NCI-H1694 (cell line): ENCODE measurements around the gene OR1F1.
"Not testable (repeated sequence)": the region's sequence is repeated elsewhere in the genome, so short reads cannot be mapped to it uniquely, and the experiment has no call there.

Experiments used
- DNase-seq: peaks from one replicate; lab custom pipeline; 2025; lab: John Stamatoyannopoulos, UW

Gene OR1F1

DNA sequence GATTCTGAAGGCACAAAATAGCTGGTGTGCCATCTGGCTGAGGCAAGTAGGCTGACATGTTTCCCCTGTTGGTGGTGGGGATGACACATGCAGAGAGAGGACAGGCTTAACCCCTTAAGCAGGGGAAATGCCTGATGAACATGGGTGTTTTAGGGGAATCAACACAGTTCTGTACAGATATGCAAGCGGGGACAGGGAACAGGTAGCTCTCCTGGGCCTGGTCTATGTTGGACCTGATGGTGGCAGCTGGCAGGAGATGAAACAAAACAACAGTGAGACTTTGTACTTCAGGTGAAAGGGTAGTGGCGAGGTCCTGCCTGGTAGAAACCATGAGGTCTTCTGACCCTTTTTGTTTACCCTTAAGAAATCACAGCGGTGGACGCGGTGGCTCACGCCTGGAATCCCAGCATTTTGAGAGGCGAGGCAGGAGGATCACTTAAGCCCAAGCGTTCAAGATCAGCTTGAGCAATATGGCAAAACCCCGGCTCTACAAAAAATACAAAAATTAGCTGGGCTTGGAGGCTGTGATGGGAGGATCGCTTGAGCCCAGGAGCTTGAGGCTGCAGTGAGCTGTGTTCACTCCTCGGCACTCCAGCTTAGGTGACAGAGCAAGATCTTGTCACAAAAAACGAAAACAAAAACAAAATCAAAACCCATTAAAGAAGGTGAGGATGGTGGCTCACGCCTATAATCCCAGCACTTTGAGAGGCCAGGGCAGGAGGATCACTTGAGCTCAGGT, 10.5 kb downstream of the OR1F1 start:
- no peak for DNase-seq

DNA sequence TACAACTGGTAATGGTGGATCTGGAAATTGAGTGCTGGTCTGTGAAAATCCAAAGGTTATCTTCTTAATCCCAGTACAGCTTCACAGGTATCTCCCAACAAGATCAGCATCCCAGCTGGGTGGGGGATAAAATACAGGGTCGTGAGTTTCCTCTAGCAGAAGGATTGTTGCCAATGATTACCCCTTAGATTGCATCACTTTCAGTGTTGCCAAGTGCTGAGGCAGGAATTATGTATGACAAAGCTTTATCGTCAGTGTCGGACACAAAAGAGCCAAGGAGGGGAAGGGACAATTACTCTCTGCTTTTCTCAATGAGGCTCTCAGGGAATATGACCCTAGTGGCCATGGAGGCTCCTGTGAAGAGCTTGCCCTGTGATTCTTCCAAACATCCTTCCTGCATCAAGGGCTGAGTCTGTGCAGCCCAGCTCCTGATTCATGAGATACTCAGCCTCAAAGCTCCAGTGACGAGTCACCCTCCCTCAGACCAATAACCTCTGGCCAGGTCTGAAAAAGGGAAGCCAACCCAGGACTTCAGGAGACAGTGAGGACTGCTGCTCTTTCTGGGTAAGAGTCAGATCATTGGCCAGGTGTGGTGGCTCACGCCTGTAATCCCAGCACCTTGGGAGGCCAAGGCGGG, 15.0 kb downstream of the OR1F1 start:
- no peak for DNase-seq

DNA sequence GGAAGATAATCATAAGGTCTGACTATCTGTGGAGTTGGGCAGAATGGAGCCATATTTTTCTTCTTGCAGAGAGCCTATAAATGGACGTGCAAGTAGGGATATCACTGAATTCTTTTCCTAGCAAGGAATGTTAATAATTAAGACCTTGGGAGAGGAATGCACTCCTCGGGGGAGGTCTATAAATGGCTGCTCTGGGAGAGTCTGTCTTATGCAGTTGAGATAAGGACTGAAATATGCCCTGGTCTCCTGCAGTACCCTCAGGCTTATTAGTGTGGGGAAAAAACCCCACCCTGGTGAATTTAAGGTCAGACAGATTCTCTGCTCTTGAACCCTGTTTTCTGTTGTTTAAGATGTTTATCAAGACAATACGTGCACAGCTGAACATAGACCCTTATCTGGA, 17.9 kb downstream of the OR1F1 start:
- DNase-seq = not testable (repeated sequence)

DNA sequence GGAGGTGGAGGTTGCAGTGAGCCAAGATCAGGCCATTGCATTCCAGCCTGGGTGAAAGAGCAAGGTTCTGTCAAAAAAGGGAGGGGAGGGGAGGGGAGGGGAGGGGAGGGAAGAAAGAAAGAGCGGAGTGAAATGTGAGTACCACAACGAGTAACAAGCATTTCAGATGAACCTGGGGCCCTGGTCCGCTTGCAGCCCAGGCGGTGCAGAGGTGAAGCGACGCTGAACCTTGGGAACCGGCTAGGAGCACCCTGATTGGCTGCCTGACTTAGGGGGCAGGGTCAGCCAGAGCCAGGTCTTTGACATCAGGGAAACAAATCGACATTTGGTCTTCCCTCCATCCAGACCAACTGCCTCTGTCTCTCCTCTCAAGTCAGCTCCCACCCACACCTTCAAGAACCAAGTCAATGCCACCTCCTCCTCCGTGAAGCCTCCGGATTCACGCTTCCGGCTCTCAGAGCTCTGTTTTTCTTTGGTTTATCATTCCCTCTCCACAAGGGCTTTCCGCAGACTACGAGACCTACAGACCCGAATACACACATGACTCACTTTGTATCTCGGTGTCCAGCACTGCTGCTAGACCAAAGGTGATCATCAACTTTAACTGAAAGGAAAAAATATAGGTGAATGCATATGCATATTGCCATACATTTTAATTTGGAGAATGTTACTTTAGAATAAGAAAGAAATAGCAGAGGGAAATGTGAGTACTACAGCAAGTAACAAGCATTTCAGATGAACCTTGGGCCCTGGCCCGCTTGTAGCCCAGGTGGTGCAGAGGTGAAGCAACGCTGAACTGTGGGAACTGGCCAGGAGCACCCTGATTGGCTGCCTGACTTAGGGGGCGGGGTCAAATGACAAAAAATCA, 19.3 kb downstream of the OR1F1 start:
- DNase-seq = no peak

DNA sequence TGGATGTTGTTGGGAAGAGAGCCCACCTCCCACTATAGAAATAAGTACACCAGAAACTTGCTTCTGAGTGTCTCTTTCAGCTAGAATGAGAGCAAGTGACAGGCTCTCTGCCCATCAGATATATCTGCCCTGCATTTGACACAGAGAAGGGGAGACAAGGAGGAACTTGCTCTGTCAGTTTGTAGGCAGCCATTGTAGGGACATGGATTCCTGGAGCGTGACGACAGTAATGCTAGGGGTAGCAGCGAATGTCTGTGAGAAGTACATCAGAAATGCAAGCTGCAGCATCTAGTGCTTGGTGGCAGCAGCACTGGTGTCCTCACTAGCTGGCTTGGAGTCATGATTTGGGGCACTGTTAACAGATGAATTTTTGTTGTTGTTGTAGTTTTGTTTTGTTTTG, 24.0 kb downstream of the OR1F1 start:
- no peak for DNase-seq

DNA sequence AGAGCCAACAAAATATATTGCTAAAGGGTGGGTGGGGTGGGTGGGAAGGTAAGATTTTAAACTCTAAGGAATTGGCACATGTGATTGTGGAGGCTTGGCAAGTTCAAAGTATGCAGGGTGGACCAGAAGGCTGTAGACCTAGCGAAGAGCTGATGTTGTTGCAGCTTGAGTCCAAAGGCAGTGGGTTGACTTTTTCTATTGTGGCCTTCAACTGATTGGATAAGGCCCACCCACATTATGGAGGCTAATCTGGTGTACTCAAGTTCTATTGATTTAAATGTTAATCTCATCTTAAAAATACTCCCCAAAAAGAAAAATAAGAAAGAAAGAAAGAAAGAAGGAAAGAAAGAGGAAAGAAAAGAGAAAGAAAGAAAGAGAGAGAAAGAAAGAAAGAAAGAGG, 24.6 kb downstream of the OR1F1 start:
- no peak for DNase-seq

DNA sequence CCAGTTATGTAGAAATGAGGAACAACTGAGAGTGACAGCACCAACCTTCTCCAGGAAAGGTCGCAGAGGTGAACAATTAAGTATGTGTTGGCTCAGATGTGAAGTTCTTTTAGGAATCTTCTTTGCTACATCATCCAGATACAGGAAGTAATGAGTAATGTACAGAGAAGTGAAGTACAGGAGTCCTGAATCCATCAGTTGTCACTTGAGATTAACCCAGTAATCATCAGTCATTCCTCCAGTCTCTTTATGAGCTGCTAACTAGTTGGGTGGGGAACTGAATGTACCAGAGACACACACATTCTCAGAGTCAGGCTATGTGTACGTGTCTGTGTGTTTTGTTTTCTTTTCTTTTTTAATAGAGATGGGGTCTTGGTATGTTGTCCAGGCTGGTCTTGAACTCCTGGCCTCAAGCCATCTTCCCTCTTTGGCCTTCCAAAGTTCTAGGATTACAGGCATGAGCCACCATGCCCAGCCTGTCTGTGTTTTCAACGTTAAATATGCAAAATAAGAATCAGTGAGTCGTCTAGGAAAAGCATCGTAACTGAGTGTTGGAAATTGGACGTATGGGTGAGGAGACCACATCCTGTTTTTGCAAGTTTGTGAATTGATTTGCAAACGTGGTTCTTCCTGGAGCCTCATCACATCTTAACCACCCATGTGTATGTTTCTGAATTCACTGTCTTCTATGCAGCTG, 27.0 kb downstream of the OR1F1 start:
- DNase-seq = no peak

DNA sequence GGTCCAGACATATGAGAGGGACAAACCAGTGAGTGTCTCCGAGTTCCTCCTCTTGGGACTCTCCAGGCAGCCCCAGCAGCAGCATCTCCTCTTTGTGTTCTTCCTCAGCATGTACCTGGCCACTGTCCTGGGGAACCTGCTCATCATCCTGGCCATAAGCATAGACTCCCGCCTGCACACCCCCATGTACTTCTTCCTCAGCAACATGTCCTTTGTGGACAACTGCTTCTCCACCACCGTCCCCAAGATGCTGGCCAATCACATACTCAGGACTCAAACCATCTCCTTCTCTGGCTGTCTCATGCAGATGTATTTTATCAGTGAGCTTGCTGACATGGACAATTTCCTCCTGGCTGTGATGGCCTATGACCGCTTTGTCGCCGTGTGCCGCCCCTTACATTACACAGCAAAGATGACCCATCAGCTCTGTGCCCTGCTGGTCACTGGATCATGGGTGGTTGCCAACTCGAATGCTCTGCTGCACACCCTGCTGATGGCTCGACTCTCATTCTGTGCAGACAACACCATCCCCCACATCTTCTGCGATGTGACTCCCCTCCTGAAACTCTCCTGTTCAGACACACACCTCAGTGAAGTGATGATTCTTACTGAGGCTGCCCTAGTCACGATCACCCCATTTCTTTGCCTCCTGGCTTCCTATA, 27.7 kb downstream of the OR1F1 start:
- no peak for DNase-seq

DNA sequence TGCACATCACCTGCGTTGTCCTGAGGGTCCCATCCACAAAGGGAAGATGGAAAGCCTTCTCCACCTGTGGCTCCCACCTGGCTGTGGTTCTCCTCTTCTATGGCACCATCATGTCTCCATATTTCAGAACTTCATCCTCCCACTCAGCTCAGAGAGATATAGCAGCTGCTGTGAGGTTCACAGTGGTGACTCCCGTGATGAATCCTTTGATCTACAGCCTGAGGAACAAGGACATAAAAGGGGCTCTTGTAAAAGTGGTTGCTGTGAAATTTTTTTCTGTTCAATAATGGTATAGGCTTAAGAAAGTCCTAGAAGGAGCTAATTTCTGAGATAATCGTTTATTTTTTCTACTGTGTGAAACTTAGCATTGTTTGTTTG, 28.2 kb downstream of the OR1F1 start:
- no peak for DNase-seq

DNA sequence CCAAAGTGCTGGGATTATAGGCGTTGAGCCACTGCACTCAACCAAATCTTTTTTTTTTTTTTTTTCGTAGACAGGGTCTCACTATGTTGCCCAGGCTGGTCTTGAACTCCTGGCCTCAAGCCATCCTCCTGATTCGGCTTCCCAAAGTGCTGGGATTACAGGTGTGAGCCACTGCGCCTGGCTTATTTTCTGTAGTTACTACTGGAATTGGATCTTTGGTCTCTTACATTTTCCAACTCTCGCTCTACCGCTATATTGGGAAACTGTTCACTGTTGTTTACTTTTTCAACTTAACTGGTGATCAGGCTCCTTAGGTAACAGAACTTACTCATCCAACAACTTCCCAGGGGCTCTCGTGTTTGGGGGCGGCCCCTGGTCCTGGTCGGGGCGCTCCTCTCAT, 32.8 kb downstream of the OR1F1 start:
- no peak for DNase-seq

DNA sequence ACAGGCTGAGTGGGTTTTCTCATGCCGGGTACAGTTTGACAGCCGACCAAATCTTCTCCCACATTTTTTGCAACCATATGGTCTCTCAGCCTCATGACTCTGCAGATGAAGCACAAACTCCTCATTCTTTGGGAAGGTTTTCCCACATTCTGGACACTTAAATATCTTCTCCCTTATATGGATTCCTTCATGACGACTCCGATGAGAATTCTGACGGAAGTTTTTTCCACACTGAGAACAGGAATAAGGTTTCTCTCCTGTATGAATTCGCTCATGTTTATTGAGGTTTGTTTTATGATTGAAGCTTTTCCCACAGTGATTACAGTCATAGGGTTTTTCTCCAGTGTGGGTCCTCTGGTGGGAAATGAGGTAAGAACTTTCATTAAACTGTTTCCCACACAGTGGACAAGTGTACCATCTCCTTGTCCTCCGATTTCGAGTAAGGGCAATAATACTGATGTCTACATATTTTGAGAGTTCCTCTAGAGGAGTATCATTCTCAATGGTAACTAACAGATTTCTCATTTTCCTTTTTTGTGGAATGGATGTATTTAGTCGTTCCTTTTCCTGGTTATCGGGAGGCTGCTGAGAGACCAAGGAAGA, 36.0 kb downstream of the OR1F1 start:
- no peak for DNase-seq

DNA sequence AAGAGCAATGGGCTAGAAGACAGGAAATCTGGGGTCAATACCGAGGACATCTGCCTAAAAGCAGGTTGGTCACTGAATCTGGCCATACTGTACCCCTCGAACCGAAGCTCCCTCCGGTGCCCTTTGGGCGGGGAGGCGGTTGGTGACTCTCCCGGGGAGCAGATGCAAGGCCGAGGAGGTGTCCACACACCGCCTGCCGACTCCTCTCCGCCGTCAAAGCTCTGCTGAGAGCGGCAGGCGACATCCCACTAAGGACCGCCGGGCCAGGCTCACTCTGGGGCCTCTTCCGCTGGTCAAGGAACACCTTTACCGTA, 46.5 kb downstream of the OR1F1 start:
- DNase-seq = no peak

DNA sequence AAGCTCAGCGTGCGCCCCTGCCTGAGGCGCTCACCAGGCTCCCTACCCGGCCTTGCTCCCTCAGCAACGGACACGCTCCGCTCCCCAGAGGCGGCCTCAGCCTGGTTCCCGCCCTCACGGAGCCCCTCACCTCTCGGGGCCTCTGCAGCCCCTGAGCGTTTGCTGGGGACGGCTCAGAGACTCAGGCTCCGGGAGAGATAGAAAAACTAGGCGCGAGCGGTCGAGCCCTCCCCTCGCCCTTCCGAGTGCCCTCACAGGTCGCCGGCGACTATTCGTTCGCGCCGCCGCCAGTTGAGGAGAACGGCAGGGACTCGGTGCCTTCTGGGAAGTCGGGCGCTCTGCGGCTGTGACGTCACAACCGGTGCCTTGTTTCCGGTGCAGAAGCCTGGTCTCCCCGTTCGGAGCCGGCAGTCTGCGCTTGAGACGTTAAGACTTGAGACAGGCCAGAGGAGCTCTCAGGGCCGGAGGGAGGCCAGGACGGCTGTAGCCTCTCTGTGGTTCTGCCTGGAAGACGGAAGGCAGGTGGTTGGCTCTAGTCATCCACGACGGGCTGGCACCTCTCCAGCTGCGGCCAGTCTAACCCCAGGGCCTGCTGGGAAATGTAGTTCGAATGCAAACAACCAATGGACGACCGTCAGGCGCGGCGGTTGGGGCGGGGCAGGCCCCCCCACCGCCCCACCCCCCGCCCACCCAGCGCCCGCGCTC, 47.0 kb downstream of the OR1F1 start, which contains the start of gene ZNF200:
Gene ZNF200 (minus strand): TSS at position 302 of the 705 bp plus-strand sequence. CDS start 1,403 bp downstream, outside the sequence.
- peak; percentile 73 for DNase-seq

DNA sequence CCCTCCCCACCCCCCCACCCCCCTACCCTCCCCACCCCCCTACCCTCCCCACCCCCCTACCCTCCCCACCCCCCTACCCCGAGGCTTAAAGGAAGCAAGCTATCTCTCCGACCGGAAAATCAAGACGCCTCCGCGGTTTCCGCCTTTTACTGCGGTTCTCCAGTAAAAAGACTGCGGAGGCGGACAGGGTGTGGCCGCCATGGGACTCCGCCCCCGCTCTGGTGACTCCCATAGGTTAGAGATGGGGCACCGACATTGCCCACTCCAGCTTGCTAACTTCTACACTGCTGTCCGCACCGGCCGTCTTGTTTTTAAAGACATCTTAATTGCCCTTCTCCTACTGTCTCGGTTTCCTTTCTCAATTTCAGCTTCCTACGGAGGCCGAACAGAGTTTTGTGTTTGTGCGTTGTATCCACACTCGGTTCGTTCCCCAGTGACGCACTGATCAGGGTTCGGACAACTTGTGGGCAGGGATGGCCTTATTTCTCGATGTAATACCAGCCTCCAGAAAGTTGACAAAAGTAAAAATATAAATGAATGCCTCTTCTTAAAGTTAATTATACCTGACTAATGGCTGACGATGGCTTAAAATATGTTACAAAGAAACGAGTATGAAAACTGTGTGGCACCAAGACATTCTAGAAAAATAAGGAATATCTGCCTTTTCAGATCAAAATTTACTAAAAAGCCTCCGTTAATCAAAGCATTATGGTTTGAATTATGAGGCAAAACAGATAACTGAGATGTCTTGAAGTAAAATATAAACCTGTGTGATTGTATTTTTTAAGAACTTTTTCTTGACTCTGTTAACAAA, 48.1 kb downstream of the OR1F1 start:
- no peak for DNase-seq

DNA sequence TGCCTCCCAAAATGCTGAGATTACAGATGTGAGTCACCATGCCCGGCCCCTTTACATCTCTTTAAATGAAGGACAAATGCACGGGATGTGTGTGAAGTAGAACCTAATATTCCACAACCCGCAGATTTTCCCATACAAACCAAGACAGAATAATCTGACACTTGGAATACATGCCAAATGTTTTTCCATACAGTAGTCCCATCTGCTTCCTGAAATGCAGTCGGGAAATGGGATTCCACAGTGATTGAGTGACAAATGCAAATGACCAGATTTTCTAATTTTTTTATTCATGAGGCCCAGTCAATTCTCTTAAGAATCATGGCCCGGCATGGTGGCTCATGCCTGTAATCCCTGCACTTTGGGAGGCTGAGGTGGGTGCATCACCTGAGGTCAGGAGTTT, 53.8 kb downstream of the OR1F1 start:
- DNase-seq = no peak

DNA sequence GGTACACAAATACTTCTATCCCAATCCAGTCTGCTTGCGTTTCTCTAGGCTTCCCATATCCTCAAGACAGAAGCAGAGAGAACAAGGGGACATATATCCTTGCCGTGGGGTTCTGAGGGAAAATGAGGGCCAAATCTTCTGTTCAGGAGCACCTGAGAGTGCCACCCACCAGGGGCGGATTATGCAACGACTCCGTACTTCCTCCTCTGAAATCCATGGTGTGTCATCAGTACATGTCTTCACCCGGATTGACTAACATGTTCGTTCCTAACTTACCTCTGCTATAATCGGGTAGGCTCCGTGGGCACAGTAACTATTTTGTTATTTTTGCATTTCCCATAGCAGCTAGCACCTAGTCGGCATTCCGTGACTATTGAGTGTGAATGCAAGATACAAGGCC, 54.7 kb downstream of the OR1F1 start:
- DNase-seq = no peak

DNA sequence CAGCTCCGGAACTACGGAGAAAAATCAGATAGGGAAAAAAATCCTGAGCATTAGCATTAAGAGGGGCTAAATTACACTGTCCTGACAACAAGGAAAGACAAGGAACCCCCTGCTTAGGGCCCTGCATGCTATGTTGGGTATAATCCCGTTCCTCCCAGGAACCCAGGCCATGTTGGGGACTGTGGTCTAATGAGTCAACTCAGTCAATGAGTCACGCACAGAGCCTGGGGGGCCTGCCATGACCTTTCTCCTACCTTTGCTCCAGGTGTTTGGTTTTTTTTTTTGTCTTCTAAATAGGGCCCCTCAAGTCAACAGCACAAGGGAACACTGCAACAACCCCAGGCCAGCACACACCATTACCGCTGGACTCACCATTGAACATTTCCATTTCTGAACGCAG, 55.9 kb downstream of the OR1F1 start:
- no peak for DNase-seq

DNA sequence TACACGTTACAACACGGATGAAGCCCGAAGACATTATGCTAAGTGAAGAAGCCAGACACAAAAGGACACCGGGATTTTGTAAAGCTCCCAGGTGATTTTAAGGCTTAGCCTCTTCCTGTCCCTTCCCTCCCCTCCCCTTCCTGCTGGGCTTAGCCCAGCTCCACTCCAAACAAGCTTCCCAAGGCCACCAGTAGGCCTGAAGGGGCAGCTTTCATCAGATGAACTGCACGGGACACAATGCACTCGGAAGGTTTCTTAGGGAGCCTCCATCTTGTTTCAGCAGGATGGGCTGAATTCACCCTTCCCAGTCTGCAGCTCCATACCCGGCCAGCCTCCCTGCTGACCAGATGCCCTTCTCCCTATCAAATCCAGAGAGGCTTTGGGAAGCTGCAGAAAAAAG, 58.0 kb downstream of the OR1F1 start:
- DNase-seq = no peak

DNA sequence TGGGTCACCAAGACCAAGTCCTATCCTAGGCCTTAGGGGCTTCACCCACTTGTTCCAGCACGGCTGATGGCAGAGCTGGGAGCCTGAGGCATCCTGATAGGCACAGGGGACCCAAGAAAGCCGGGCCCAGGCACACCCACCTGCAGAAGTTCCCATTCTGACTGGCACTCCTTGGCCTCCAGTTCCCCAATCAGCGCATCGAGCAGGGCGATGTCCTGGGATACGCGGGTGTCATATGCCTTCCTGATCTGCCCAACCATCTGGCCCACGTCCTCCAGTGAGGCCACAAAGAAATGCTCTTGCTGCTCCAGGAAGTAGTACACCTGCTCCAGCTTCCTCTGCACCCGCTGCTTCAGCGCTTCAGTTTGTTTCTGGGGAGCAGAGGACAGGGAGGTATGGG, 58.9 kb downstream of the OR1F1 start:
- no peak for DNase-seq

DNA sequence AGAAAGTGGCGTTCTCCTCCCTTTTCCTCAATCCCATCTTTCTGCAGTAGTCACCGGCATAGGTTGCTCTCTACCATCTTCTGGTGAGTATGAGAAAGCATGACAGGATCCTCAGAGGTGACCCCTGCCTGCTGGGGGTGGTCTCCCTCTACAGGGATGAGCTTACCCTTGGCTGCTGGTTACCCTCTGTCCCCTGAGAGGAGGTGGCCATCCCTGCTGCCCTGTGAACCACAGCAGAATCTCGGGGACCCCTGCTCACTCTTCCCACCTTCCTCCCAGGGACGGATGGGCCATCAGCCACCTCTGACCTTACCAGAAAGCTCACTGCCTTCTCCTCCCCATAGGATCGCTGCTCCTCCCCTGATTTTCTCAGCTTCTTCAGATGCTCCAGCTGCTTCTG, 60.6 kb downstream of the OR1F1 start:
- no peak for DNase-seq
